HUDEP-2 (cell line): ENCODE results near the gene SYT7.

ENCODE experiments used
- DNase-seq, 76 experiments: peaks; one replicate each; lab custom pipeline; 2025; ENCODE audit not compliant: unreplicated experiment in 76 of 76; lab: John Stamatoyannopoulos, UW

The SYT7 gene

DNA sequence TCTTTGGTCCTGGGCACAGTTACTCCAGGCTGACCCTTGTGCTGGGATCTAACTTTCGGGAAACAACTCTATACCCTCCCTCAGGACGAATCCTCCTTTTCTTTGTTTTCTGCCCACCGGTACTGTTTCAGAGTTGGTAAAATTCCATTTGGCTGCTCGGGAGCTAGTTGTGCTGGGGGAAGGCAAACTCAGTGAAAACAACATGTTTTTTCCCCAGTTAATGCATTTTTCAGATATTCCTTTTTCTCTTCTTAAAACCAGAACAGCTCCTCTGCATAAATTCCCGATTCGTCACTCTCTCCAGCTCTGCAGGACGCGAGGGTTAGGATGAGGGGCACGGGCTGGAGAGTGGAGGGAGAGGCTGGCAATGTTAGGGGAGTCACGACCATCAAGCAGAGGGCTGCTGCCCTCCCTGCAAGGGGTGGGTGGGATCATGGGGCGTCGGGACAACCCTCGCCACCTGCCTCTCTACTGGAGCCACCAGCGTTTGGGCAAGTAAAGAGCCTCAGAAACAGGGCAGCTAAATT, 41.0 kb downstream of the SYT7 start:
- no peak for DNase-seq

DNA sequence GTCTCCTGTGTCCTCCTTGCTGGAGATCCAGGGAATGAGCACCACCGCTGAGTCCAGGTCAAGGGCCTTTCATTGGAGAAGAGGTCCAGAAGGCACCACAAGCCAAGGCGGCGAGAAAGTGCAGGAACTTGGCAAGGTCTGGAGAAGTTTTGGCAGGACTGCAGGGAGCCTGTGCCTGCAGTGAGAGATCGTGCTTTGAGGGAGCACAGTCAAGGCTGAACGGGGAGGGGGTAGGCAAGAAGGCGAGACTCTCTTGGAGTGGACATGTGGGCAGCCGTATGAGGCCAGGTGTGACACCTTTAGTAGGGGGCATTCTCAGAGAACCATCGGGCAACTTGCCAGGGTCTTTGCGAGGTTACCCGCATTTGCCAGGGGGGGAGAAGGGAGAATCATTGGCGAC, 41.9 kb downstream of the SYT7 start:
- no peak for DNase-seq

DNA sequence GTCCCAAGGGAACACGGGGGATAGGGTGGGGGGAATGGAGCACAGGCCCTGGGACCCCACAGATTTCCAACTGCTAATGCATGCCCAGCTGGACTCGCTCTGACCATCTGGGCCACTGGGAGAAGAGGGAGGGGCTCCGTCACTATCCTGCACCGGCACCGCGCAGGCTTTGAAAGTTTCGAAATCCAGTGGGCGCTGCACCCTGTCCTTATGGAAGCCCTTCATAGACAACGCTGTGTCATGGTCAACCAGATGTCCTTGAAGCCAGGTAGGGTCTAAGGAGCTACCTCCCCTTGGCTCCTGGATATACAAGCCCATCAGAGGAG, 42.3 kb downstream of the SYT7 start:
- DNase-seq: no peak

DNA sequence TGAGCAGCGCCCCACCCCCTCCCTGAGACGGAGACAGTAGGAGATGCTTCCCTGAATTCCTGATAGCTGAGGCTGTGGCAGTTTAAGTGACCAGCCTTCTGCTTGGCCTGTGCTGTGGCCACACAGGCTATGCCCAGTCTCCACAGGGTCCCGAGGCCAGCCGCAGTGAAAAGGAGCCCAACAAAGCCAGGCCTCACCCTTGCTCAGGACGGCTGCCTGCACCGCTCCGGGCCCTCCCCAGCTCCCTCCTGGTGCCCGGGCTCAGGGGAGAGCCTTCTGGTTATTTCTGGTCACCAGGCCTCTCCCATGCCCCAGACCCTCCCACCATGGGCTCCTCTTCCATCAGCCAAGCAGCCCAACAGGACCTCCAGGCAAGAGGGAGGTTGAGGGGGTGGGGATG, 43.5 kb downstream of the SYT7 start:
- DNase-seq: no peak

DNA sequence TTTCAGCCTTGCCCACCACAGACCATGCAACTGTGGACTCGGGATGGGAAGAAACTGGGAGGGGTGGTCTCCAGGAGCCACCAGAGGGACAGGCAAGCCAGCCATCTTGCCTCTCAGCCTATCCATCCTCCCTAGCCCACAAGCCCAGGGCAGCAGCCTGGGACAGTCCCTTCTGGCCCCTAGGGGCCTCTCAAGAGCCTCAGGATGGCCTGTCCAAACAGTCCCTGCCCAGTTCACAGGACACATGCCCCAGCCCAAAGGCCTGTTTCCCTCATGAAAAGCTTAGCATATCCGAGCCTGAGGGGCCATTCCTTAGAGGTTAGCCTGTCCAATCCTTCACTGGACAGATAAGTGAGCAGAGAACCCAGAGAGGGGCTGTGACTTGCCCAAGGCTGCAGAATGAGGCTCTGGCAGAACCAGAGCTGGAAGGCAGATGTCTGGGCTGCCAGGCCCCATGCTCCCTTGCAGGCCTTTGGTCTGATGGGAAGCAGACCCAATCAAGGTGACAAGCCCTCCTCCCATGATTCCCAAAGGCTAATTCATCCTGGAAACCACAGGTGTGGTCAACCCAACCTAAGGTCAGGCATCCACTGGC, 44.1 kb downstream of the SYT7 start:
- no peak for DNase-seq

DNA sequence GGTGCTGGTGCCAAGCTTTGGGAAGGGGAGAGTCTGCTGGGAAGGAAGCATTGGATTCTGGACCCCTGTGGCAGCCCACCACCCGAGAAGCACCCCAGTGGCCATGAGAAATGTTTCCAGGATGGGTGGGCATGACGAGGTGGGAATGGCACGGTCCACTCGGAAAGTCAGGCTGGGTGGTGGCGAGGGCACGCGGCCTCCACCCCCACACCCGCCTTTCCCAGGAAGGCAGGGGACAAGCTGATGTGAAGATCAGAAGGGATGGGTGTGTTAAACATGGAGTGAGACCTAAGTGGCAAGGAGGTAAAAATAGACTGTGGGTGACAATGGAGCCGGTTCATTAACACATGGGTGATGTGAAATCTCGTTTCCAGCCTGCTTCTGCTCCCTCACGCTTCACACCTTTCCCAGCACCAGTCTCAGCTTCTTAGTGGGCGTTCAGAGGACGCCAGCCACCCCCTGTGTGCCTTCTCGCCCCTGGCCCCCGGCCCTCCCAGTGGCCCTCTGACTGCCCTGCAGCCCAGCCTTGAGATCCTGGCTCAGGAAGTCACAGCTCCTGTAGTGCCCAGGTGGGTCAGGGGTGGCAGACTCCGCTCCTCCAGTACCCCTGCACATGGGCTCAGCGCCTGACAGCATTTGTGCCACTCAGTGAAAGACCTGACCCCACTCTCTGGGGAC, 44.7 kb downstream of the SYT7 start:
- no peak for DNase-seq

DNA sequence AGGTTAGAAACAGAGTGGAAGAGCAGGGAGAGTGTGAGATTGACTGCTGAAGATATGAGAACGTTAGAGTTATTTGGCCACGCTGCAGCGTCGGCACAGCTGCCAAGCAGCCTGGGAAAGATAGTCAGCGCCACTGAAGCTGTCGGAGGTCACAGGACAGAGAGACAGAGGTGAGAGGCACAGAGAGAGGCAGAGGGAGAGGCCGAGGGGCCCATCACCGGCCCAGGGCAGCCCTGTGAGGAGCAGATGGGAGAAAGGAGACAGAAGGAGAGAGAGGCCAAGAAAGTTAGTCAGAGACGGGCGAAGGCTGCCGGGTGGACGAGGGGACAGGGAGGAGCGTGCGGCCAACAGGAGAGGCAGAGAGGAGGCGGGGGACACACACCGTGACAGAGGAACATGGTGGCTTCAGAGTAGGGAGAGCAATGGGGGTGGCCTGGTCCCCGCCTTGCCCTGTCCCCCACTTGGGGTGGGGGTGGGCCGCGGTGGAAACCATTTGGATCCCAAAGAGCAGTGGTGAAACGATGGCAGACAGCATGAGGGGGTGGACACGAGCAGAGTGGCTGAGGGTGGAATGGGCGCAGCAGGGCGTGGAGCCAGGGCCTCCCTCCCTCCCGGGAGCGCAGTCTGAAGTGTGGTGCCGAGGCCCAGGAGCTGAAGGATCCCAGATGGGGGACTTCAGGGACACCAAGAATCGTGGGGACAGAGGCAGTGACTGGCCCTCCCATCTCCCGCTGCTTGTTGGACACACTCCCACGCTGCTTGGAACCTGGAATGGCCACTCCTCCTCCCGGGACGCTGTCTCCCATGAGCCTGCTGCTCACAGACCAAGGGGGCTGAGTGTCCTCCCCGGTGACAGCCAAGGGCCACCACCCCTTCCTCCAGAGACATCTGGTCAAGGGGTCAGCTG, 45.7 kb downstream of the SYT7 start:
- no peak for DNase-seq

DNA sequence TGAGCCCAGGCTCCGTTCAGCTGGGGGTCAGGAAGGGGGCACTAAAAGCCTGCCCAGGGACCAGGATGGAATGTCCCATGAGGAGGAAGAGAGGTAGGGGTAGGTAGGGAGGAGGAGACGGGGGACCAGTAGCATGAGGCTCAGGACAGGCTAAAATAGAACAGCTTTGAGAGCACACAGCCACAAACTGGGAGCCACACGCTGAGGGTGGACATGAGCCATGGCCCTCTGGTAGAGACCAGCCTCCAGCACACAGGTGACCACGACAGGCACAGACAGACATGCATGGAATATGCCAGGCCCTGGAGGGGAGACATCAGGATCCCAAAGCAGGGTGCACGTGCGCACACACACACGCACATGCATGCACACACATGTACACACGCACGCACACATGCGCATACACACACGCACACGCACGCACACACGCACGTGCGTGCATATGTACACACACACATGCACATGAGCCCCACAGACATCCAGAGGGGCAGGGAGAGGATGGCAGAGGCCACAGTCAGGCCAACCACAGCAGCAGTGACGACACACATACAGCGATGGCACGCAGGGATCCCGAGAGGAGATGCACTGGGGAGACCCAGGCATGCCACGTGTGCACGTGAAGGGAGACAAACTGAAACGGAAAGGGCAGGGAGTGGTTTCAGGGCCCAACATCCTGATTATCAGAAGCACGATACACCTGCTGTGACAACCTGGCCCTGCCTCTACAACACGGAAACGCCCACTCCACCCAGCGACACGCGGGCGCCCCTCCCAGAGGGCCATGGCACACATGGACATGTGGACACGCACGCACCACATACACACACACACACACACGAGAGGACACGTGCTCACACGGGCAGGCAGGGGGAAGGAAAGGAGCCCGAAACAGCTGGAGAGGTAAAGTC, 46.6 kb downstream of the SYT7 start:
- DNase-seq: no peak

DNA sequence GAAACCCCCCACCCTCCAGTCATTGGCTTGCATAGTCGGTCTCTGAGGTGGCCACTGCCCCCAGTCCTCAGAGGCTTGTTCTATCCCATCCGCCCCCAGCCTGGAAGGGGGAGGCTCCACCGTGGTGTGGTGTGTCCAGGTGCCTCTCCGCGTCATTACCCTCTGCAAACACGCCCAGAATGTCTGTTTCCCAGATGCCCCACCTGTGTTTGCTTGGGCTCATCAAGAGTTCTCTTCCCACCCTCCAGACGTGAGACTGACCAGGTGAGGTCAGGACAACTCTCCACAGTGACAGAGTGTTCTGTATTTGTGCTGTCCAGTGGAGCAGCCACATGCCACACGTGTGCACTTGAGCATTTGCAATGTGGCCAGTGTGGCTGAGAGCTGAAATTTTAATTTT, 47.5 kb downstream of the SYT7 start:
- DNase-seq: no peak

DNA sequence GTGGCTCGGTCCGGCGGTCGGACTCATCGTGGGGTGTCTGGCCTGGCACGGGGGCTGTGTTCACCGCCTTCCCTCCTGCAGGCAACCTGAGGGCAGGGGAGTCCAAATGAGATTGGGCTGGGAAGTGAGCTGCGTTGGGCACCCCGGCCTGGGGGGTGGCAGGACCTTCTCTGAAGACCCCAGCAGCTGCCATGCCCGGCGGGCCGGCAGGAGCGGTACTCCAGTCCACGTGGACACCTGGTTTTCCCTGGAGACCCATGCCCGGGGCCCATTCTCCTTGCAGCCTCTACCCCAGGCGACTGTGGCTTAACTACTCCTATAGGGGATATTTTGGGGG, 47.9 kb downstream of the SYT7 start:
- DNase-seq: no peak

DNA sequence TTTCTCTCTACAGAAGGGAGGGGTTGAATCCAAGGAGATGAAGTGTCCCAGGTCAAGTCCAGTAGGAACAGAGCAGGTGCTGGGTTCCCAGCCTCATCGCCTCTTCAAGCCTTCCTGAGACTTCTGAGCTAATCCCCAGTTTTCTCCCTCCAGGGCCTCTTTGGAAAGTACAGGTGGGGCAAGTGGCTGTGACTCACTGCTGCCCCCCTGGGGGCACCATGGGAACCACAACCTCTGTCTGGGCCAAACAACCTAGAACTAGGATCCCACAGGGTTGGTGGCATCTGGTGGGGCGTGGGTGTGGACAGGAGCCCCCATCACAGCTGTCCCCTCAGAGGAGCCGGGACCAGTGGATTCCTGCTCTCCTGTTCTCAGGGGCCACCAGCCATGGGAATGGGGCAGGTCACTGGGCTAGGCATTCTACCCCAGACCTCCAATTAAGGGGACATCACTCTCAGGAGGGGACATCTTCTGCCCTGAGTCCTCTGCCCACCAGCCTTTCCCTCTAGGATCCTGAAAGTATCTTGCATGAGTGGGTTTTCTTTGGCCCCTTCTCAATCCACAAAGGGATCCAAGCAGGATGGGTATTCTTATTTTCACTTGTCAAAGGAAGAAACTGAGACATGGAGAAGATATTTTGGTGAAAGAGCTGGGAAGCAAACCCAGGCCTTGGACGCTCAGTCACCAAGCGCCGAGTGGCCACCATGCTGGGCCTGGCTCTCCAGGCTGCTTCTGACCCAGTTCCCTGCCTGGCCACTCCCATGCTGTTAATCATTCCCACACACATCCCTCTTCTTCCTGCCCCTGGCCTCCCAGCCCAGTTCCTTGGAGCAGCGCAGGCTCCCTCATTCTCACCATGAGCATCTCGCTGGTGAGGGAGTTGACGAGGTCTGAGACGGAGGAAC, 48.5 kb downstream of the SYT7 start:
- DNase-seq: peak in 37 of 76 experiments; percentile 4 to 41 (median 18)

DNA sequence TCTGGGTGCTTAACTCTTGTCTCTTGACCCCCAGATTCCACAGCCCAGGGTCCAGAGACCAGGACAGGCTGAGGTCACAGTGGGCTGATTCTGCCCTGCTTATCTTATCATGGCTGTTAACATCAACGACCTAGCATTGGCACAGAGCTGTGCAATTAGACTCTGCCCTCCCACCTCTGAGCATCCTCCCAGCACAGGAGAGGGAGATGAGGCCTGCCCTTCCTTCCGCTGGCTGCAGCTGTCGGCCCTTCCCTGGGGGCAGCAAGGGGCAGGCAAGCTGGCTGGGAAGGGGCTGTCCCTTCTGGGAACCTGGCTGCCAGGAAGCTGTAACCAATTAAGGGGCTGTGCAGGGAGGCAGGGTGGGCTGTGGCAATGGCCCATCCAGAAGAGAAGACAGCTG, 49.8 kb downstream of the SYT7 start:
- no peak for DNase-seq

DNA sequence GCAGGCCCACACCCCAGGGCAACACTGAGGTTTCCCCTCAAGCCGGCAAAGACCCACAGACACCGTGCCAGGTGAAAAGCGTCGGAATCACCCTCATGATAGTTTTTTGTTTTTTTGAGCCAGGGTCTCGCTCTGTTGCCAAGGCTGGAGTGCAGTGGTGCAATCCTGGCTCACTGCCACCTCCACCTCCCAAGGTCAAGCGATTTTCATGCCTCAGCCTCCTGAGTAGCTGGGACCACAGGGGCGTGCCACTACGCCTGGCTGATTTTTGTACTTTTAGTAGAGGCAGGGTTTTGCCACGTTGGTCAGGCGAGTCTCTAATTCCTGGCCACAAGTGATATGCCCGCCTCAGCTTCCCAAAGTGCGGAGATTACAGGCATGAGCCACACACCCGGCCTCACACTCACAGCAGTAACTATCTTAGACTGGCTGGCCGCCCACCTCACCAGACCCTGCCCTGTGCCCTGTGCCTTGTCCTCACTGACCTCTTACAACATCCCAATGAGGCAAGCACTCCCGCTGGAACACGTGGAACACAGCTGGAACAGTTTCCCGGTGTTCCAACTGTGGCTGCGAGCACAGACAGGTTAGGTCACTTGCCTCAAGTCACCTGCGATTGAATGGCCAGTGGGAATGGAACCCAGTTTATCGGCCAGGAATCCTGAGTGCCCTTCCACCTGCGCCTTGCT, 51.2 kb downstream of the SYT7 start:
- no peak for DNase-seq

DNA sequence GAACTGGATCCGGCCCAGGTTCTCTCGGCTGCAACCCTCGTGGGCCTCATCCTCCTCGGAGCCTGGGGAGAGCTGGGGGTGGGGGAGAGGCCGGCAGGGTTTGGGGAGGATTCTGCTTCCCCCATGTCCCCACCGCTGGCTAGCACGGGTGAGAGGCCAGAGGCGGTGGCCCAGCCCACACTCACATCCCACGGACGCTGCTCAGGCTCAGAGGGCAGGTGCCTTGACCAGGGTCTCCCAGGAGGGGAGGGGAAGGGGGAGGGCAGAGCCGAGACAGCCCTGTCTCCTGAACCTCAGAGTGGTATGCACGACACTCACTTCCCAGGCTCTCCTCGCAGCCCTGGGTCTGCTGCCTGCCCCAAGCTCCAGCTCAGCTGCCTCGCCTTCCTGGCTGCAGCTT, 52.8 kb downstream of the SYT7 start:
- DNase-seq: no peak

DNA sequence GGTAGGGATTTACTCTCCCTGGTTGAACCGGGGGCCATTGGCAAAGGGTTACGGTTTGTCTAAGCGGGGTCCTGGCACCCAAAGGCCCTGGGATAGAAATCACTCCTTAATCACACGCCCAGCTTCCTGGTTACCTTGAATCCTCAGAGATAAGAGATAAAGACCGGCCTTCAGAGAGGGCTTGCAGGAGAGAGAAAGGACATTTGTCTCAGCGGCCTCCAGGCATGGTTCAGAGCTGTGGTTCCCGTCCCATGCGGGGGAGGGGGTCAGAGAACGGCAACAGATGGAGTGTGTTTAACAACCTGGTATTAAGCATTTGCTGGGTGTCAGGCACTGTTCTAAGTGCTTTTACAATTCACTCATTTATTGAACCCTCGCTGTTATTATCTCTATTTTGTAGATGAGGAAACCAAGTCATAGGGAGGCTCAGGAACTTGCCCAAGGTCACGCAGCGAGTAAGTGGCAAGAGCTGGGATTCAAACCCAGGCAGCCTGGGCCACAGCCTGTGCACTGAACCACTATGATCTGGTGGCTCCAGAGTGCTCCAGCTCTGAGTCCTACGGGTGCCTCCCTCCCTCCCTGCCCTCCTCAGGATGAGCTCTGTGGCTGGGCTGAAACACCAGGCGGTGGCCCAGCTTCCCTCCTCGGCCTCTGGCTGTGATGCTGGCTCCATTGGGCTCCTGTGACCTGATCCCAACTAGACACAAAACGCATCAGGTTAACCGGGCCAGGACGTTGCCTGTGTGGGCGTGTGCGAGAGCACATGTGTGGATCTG, 53.7 kb downstream of the SYT7 start:
- DNase-seq: no peak

DNA sequence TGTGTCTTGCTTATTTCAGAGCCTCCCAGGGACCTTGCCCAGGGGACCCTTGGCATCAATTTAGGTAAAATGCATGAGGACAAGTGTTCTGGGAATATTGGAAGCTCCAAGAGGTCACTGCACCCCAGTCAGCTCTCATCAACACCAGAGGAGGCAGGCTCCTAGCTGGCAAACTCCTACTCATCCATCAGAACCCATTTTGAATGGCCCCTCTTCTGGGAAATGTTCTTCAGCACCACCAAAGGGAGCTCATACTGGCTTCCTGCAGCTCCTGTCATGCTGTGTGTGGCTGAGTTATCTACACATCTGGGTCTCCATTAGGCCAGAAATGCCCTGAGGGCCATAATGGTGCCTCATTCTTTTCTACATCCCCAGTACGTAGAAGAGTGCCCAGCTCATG, 54.6 kb downstream of the SYT7 start:
- DNase-seq: no peak

DNA sequence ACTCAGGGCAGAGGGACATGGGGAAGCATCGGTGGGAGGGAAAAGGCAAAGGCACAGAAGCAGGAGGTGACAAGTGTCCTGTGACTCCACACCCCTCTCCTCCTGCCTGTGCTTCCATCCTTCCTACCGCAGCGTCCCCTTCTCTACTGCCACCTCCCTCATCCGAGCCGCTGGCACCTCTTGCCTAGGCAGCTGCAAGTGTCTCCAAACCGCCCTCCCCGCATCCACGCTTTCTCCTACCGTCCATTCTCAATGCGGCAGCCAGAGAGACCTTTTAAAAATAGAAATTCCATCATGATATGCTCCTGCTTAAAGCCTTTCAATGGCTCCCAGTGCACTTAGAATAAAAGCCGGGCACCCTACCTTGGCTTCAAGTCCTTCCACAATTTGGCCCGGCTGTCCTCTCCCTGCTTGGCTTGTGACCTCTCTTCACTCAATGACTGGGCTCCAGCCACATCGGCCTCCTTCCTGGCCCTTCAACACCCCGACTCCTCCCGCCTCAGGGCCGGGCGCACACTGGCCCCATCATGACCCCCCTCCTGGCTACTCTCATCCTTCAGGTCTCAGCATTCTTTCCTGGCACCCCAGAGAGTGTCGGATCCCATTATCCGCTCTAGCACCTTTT, 55.8 kb downstream of the SYT7 start:
- DNase-seq: no peak

DNA sequence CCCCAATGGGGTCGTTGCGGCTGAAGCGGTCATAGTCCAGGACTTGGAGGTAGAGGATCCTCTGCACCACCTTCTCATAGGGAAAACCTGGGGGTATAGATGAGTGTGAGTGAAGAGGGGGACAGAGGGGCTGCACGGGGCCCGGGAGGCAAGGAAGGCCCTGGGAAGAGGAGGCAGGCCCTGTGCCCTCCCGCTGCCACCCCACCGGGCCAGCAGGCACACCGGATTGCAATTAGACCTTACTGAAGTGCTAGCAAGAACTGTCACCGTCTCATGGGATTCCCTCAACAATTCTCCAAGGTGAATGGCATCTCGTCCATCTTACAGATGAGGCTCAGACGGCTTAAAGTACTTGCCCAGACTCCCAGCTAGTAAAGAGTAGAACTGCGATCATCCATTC, 56.4 kb downstream of the SYT7 start:
- no peak for DNase-seq
